ENCODE data around the gene CLEC9A.

The CLEC9A gene

GRCh38 chr12:10075451-10075850, 45.0 kb downstream of the CLEC9A start:
- H3K27me3 Mint-ChIP-seq (ENCODE audit: low read depth) = peaks cover 59% of the 10 kb centered on the region

DNA sequence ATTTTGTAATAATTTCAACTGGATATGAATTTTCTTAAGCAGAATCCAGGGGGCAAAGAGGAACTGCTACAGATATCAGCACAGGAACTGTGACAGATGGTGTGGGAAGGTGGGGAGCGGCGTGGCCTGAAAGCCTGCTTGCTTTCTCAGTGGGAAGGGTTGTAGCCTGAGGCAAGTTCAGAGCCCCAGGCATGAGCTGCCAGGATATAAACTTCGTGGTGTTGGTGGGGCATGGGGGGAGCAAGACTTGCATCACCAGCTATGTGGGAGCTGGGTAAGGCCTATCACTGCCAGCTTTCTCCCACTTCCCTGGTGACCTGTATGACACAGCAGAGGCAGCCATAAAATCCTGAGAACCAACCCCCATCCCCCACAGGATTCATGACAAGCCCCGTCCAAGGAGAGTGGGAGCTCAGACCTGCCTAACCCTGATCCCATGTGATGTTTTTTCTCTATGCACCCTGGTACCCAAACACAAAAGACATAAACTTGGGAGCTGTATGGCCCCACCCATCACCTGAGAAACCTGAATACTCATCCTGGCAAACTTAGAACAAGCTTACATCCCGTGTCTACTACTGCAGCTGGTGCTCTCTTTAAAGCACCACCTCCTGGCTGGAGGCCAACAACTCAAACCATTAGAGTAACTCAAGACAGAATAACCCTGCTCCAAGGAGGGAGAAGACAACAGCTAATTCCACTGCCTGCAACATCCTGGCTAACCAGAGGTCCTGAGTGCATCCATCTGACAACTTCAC, 51.8 kb downstream of the CLEC9A start:
- peaks cover 35% of the 10 kb centered on the region for H3K27me3 Mint-ChIP-seq (ENCODE audit: low read depth)
- no peaks in the 10 kb centered on the region for H3K36me3 Mint-ChIP-seq (ENCODE audit: low read depth)
- no peak overlapping the region for H3K4me3 Mint-ChIP-seq
- H3K27ac Mint-ChIP-seq = no peak overlapping the region
- H3K4me1 Mint-ChIP-seq (ENCODE audit: low read depth) = no peaks in the 10 kb centered on the region
- peaks cover 3% of the 10 kb centered on the region for H3K9me3 Mint-ChIP-seq

More at GRCh38 chr12:10075451-10075850, 45.0 kb downstream of the CLEC9A start:
- Mint-ChIP-seq H3K27ac (no peak overlapping the region), H3K4me3 (no peak overlapping the region), H3K4me1 (ENCODE audit: low read depth) (no peaks in the 10 kb centered on the region), H3K9me3 (no peaks in the 10 kb centered on the region), H3K36me3 (ENCODE audit: low read depth) (no peaks in the 10 kb centered on the region)

DNA sequence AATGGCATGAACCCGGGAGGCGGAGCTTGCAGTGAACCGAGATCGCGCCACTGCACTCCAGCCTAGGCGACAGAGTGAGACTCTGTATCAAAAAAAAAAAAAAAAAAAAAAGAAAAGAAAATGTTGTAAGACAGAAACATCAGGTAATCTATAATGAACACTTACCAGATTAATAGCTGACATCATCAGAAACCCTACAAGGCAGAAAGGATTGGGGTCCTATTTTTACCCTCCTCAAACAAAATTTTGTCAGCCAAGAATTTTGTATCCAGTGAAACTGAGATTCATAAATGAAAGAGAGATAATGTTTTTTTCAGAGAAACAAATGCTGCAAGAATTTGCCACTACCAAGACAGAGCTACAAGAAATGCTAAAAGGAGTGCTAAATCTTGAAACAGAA, 54.3 kb downstream of the CLEC9A start:
- Mint-ChIP-seq H3K27ac (no peak overlapping the region), H3K9me3 (peaks cover 3% of the 10 kb centered on the region), H3K4me1 (ENCODE audit: low read depth) (no peaks in the 10 kb centered on the region), H3K4me3 (no peak overlapping the region), H3K36me3 (ENCODE audit: low read depth) (no peaks in the 10 kb centered on the region), H3K27me3 (ENCODE audit: low read depth) (peaks cover 23% of the 10 kb centered on the region)

DNA sequence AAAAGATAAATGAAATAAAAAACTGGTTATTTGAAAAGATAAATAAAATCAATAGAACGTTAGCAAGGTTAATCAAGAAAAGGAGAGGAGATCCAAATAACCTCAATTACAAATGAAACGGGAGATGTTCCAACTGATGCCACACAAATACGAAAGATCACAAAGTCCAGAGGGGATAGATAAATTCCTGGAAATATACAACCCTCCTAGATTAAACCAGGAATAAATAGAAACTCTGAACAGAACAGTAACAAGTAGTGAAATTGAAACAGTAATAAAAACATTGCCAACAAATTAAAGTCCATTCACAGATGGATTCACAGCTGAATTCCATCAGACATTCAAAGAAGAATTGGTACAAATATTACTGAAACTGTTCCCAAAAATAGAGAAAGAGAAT, 55.9 kb downstream of the CLEC9A start:
- peaks cover 3% of the 10 kb centered on the region for H3K4me1 Mint-ChIP-seq (ENCODE audit: low read depth)
- no peak overlapping the region for H3K27ac Mint-ChIP-seq
- no peaks in the 10 kb centered on the region for H3K36me3 Mint-ChIP-seq (ENCODE audit: low read depth)
- H3K4me3 Mint-ChIP-seq = no peak overlapping the region
- H3K9me3 Mint-ChIP-seq = peaks cover 3% of the 10 kb centered on the region
- H3K27me3 Mint-ChIP-seq (ENCODE audit: low read depth) = peaks cover 24% of the 10 kb centered on the region

DNA sequence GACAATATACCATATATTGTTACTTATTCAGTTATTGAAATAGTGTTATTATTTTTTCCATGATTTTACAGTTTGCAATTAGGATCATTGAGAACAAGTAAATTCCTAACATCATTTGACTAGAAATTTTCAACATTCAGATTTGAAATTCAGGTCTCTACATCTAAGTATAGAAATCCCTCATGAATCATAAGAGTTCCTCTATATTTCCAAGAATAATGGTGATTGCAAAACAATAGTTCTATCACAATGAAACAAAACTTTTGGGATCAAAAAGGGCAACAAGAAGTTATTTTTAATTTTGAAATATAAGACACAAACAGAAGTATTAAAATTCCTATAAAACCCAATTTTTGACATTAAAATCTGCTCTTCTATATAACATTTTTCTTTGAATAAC, 57.5 kb downstream of the CLEC9A start:
- Mint-ChIP-seq H3K36me3 (ENCODE audit: low read depth) (no peaks in the 10 kb centered on the region), H3K9me3 (peaks cover 3% of the 10 kb centered on the region), H3K27me3 (ENCODE audit: low read depth) (peaks cover 24% of the 10 kb centered on the region), H3K27ac (no peak overlapping the region), H3K4me1 (ENCODE audit: low read depth) (peaks cover 3% of the 10 kb centered on the region), H3K4me3 (no peak overlapping the region)

GRCh38 chr12:10088955-10089900, 58.7 kb downstream of the CLEC9A start:
- Mint-ChIP-seq H3K9me3 (peaks cover 3% of the 10 kb centered on the region), H3K27me3 (ENCODE audit: low read depth) (peaks cover 24% of the 10 kb centered on the region), H3K27ac (no peak overlapping the region), H3K4me1 (ENCODE audit: low read depth) (peaks cover 3% of the 10 kb centered on the region), H3K4me3 (no peak overlapping the region), H3K36me3 (ENCODE audit: low read depth) (no peaks in the 10 kb centered on the region)

GRCh38 chr12:10094646-10095395, 64.3 kb downstream of the CLEC9A start:
- Mint-ChIP-seq H3K27me3 (ENCODE audit: low read depth) (peaks cover 10% of the 10 kb centered on the region), H3K36me3 (ENCODE audit: low read depth) (no peaks in the 10 kb centered on the region), H3K27ac (no peak overlapping the region), H3K4me1 (ENCODE audit: low read depth) (peaks cover 2% of the 10 kb centered on the region), H3K9me3 (no peaks in the 10 kb centered on the region), H3K4me3 (no peak overlapping the region)

GRCh38 chr12:10095971-10096370, 65.5 kb downstream of the CLEC9A start:
- Mint-ChIP-seq H3K36me3 (ENCODE audit: low read depth) (no peaks in the 10 kb centered on the region), H3K4me1 (ENCODE audit: low read depth) (no peaks in the 10 kb centered on the region), H3K4me3 (no peak overlapping the region), H3K27me3 (ENCODE audit: low read depth) (peaks cover 2% of the 10 kb centered on the region), H3K27ac (no peak overlapping the region), H3K9me3 (no peaks in the 10 kb centered on the region)

DNA sequence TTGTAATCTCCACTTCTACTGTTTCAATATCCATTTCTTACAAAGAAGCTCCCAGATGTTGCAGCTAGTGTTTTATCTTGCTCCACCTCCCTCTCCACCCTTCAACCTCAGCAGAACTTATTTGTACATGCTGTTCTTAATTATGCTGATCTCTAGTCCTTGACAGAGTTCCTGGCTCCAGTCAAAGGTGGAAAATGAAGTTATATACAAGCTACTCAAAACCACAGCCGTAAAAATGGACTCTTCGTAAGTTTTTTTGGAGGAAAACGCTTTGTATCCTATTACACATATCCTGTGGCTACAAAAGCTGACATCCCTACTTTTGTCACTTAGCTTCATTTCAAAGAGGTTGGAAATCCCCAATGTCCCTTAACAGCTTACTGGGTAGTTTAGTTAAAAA, 67.0 kb downstream of the CLEC9A start:
- H3K9me3 Mint-ChIP-seq = no peaks in the 10 kb centered on the region
- no peaks in the 10 kb centered on the region for H3K36me3 Mint-ChIP-seq (ENCODE audit: low read depth)

DNA sequence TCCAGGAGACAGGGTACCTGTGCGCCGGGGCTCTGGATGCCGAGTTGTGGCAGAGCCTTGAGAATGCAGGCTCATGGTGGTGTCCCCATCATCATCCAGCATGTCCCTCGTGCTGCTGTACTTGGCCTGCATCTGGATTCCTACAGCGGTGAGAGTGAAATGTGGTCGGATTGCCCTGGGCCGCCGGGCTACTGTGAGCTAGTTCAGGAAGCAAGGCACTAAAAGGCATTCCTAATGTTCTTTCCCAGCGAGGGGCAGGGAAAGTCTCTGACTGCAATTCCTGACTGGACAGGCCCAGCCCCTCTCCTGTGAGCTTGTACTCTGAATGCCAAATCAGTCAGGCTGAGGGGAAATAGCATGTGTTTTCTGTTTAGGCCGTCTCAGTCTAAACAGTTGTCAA, 68.3 kb downstream of the CLEC9A start, which contains the start of gene CLEC1A:
Gene CLEC1A, minus strand, starts transcription at position 195 of the 400 bp plus-strand sequence. Its CDS starts 63 bp downstream, at position 132.
- Mint-ChIP-seq H3K4me1 (ENCODE audit: low read depth) (no peaks in the 10 kb centered on the region), H3K4me3 (no peak within 1 kb of the TSS), H3K27ac (no peak within 1 kb of the TSS), H3K27me3 (ENCODE audit: low read depth) (peaks cover 4% of the 10 kb centered on the region), H3K9me3 (peaks cover 6% of the 10 kb centered on the region), H3K36me3 (ENCODE audit: low read depth) (no peaks in the 10 kb centered on the region)

More for the DNA sequence above, 67.0 kb downstream of the CLEC9A start:
- Mint-ChIP-seq H3K27ac (no peak overlapping the region), H3K4me3 (no peak overlapping the region), H3K27me3 (ENCODE audit: low read depth) (no peaks in the 10 kb centered on the region), H3K4me1 (ENCODE audit: low read depth) (no peaks in the 10 kb centered on the region)

- Mint-ChIP-seq H3K4me3 (no peak overlapping the region), H3K36me3 (ENCODE audit: low read depth) (no peaks in the 10 kb centered on the region)
Observed at GRCh38 chr12:10101042-10101579, 70.6 kb downstream of the CLEC9A start.

DNA sequence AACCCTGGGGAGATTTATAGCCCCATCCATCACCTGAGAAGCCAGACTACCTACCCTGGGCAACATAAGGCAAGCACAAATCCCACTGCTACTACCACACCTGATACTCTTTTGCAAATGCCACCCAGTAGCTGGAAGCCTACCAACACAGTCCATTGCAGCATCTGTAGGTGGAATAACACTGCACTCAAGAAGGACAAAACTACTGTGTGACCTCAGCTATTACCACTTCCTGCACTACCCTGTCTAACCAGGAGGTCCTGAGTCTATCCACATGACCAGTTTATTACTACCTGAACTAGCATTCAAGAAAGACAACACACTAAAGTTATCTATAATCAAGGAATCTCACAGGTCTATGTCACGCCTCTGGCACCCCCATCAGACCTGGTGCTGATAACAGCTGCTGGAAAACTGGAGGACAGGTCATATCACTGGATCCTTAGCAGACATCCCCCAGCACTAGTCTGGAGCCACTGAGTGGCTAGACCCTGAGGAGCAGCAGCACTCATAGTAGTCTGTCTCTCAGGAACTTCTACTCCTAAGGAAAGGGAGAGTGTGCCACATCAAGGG, 71.3 kb downstream of the CLEC9A start:
- Mint-ChIP-seq H3K27me3 (ENCODE audit: low read depth) (peaks cover 15% of the 10 kb centered on the region), H3K4me1 (ENCODE audit: low read depth) (no peaks in the 10 kb centered on the region), H3K36me3 (ENCODE audit: low read depth) (no peaks in the 10 kb centered on the region), H3K4me3 (no peak overlapping the region), H3K9me3 (peaks cover 11% of the 10 kb centered on the region), H3K27ac (no peak overlapping the region)

More at GRCh38 chr12:10101042-10101579, 70.6 kb downstream of the CLEC9A start:
- peaks cover 14% of the 10 kb centered on the region for H3K27me3 Mint-ChIP-seq (ENCODE audit: low read depth)
- H3K4me1 Mint-ChIP-seq (ENCODE audit: low read depth) = no peaks in the 10 kb centered on the region
- no peak overlapping the region for H3K27ac Mint-ChIP-seq
- peaks cover 11% of the 10 kb centered on the region for H3K9me3 Mint-ChIP-seq

GRCh38 chr12:10102322-10102721, 71.8 kb downstream of the CLEC9A start:
- no peak overlapping the region for H3K27ac Mint-ChIP-seq
- H3K36me3 Mint-ChIP-seq (ENCODE audit: low read depth) = no peaks in the 10 kb centered on the region
- H3K9me3 Mint-ChIP-seq = peaks cover 11% of the 10 kb centered on the region
- H3K4me3 Mint-ChIP-seq = no peak overlapping the region
- no peaks in the 10 kb centered on the region for H3K4me1 Mint-ChIP-seq (ENCODE audit: low read depth)
- peaks cover 15% of the 10 kb centered on the region for H3K27me3 Mint-ChIP-seq (ENCODE audit: low read depth)
